ENCODE data around the gene SLC8B1.
A peak's percentile ranks its signal among the peaks of the same experiment; 100 is the strongest.

The SLC8B1 gene

DNA sequence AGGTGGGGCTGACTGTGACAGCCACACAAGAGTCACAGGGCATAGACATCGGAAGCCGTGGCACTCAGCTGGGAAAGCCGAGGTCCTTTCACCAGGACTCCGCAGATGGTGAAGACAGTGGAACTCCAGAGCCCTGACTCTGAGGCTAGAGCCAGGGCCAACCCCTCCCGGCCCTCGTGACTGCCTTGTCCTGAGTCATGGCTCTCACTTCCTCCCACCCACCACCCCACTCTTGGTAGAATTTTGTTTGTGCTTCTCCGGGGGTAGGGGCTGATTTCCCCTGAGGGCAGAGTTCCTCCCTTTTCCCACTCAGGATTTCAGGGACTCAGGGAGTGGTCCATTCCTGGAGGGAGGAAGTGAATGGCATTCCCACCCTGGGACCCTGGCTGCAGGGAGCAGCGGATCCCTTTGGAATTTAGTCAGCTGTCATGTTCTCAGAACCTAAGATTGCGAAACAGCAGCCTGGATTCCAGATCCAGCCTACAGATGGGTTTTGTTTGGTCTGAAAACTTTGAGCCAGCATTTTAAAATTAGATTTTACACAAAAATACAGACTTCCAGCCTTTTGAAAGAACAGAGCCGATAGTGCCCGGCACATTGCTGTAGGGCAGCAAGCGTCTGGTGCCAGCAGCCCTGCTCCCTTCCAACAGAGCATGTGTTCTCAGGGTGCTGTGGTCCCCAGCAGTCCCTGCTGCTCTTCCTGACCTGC lies 62.9 kb downstream of the SLC8B1 start:
- TF ChIP-seq ZNF707 (tag by site-specific recombination; IDR thresholded peaks at IDR 0.05) (peak; percentile 38; the same call in 1 of the 2 replicates), EGR2 (tag by site-specific recombination; IDR thresholded peaks at IDR 0.05; ENCODE audit: low read depth) (peak; percentile 86), FEZF1 (tag by site-specific recombination; IDR thresholded peaks at IDR 0.05) (no peak), ZNF302 (tag by site-specific recombination; IDR thresholded peaks at IDR 0.05; ENCODE audit: low read depth) (no peak), ZFHX2 (tag by site-specific recombination; conservative IDR thresholded peaks at IDR 0.05) (peak; percentile 85)
- ChIA-PET POLR2A (no interaction called here), CTCF (no interaction called here)
- Histone ChIP-seq H3K27ac (ENCODE audit: extremely low read depth, low read depth, low read length) (no peak overlapping the region), H3K36me3 (ENCODE audit: control insufficient read depth in 2 of 2, insufficient read depth in 1 of 2, low read length in 2 of 2) (peaks cover 0 to 14% of the 10 kb centered on the region in 2 experiments; a peak in 1 of 3 replicates), H3K4me3 (ENCODE audit: low read depth, low read length) (no peak overlapping the region), H3K4me1 (ENCODE audit: control insufficient read depth, insufficient read depth, low read length) (no peaks in the 10 kb centered on the region), H3K9me3 (ENCODE audit: control insufficient read depth, insufficient read depth, low read depth, low read length) (no peaks in the 10 kb centered on the region)

DNA sequence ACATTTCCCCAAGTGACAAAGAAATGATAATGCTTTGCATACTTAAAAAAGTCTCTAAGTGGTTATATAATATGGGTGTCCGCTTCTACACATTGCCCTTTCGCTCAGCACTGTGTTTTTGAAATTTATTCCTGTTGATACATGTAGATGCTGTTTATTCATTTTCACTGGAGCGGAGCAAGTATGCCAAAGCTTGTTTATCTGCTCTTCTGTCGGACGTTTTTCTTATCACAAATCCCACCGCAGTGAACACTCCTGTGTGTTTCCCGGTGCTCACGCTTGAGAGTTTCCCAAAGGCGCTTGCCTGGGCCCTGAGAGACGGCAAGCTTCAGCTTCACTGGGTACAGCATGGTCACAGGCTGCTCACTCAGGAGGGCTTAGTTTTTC lies 63.5 kb downstream of the SLC8B1 start:
- H3K4me3 ChIP-seq (ENCODE audit: low read depth, low read length) = no peak overlapping the region
- POLR2A ChIA-PET = no interaction called here
- peaks cover 0 to 16% of the 10 kb centered on the region in 2 experiments; a peak in 1 of 3 replicates for H3K36me3 ChIP-seq (ENCODE audit: control insufficient read depth in 2 of 2, insufficient read depth in 1 of 2, low read length in 2 of 2)
- no peaks in the 10 kb centered on the region for H3K4me1 ChIP-seq (ENCODE audit: control insufficient read depth, insufficient read depth, low read length)
- H3K9me3 ChIP-seq (ENCODE audit: control insufficient read depth, insufficient read depth, low read depth, low read length) = no peaks in the 10 kb centered on the region
- TF ChIP-seq HOXD13 (CRISPR knock-in tag; IDR thresholded peaks at IDR 0.05; ENCODE audit: borderline replicate concordance) = no peak
- TF ChIP-seq SCRT1 (tag by site-specific recombination; IDR thresholded peaks at IDR 0.05; ENCODE audit: borderline replicate concordance) = no peak
- no peak for TF ChIP-seq ZNF221 (tag by site-specific recombination; IDR thresholded peaks at IDR 0.05; ENCODE audit: borderline replicate concordance)
- no peak for TF ChIP-seq ZBTB21 (tag by site-specific recombination; IDR thresholded peaks at IDR 0.05)
- no peak for TF ChIP-seq ZNF335 (tag by site-specific recombination; conservative IDR thresholded peaks at IDR 0.05)
- TF ChIP-seq, protein P1, sequence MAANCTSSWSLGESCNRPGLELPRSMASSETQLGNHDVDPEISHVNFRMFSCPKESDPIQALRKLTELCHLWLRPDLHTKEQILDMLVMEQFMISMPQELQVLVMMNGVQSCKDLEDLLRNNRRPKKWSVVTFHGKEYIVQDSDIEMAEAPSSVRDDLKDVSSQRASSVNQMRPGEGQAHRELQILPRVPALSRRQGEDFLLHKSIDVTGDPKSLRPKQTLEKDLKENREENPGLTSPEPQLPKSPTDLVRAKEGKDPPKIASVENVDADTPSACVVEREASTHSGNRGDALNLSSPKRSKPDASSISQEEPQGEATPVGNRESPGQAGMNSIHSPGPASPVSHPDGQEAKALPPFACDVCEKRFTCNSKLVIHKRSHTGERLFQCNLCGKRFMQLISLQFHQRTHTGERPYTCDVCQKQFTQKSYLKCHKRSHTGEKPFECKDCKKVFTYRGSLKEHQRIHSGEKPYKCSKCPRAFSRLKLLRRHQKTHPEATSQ (tag by site-specific recombination; IDR thresholded peaks at IDR 0.05) = no peak
- TF ChIP-seq ZNF548 (tag by site-specific recombination; IDR thresholded peaks at IDR 0.05) = no peak
- TF ChIP-seq ZNF324 (tag by site-specific recombination; IDR thresholded peaks at IDR 0.05) = no peak
- no peak for TF ChIP-seq ZNF341 (tag by site-specific recombination; IDR thresholded peaks at IDR 0.05; ENCODE audit: low read depth)
- TF ChIP-seq ZNF175 (tag by site-specific recombination; IDR thresholded peaks at IDR 0.05) = no peak
- no peak for TF ChIP-seq ZNF266 (tag by site-specific recombination; IDR thresholded peaks at IDR 0.05; ENCODE audit: low read depth)
- TF ChIP-seq, protein P2, sequence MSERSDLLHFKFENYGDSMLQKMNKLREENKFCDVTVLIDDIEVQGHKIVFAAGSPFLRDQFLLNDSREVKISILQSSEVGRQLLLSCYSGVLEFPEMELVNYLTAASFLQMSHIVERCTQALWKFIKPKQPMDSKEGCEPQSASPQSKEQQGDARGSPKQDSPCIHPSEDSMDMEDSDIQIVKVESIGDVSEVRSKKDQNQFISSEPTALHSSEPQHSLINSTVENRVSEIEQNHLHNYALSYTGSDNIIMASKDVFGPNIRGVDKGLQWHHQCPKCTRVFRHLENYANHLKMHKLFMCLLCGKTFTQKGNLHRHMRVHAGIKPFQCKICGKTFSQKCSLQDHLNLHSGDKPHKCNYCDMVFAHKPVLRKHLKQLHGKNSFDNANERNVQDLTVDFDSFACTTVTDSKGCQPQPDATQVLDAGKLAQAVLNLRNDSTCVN (tag by site-specific recombination; optimal IDR thresholded peaks at IDR 0.05) = no peak
- no peak for TF ChIP-seq ZNF302 (tag by site-specific recombination; IDR thresholded peaks at IDR 0.05; ENCODE audit: low read depth)
- no peak overlapping the region for H3K27ac ChIP-seq (ENCODE audit: extremely low read depth, low read depth, low read length)
- CTCF ChIA-PET = no interaction called here

DNA sequence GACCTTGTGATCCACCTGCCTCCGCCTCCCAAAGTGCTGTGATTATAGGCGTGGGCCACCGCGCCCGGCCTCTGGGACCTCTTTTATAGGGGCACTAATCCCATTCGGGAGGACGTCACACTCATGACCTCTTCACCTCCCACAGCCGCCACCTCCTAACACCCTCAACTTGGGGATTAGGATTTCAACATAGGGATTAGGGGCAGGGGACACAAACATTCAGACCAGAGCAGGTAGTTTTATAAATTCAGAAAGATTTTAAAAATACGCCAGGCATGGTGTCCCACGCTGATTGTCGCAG lies 64.2 kb downstream of the SLC8B1 start:
- H3K27ac ChIP-seq (ENCODE audit: extremely low read depth, low read depth, low read length) = no peak overlapping the region
- ChIA-PET POLR2A (no interaction called here), CTCF (interaction anchor here (0.7 kb wide), 1 partner anchor 41 kb away, joined by 3 read pairs; no protein-coding TSS in a partner anchor)
- H3K36me3 ChIP-seq (ENCODE audit: control insufficient read depth in 2 of 2, insufficient read depth in 1 of 2, low read length in 2 of 2) = peaks cover 0 to 16% of the 10 kb centered on the region in 2 experiments; a peak in 1 of 3 replicates
- no peaks in the 10 kb centered on the region for H3K4me1 ChIP-seq (ENCODE audit: control insufficient read depth, insufficient read depth, low read length)
- no peak overlapping the region for H3K4me3 ChIP-seq (ENCODE audit: low read depth, low read length)
- no peaks in the 10 kb centered on the region for H3K9me3 ChIP-seq (ENCODE audit: control insufficient read depth, insufficient read depth, low read depth, low read length)
- TF ChIP-seq ZNF19 (tag by site-specific recombination; IDR thresholded peaks at IDR 0.05; ENCODE audit: low read depth) (no peak), ZNF558 (tag by site-specific recombination; IDR thresholded peaks at IDR 0.05) (no peak), GLI2 (tag by site-specific recombination; IDR thresholded peaks at IDR 0.05; ENCODE audit: borderline replicate concordance, low read depth) (no peak), SCRT1 (tag by site-specific recombination; IDR thresholded peaks at IDR 0.05; ENCODE audit: borderline replicate concordance) (no peak), ZNF548 (tag by site-specific recombination; IDR thresholded peaks at IDR 0.05) (no peak)
- TF ChIP-seq, protein P3, sequence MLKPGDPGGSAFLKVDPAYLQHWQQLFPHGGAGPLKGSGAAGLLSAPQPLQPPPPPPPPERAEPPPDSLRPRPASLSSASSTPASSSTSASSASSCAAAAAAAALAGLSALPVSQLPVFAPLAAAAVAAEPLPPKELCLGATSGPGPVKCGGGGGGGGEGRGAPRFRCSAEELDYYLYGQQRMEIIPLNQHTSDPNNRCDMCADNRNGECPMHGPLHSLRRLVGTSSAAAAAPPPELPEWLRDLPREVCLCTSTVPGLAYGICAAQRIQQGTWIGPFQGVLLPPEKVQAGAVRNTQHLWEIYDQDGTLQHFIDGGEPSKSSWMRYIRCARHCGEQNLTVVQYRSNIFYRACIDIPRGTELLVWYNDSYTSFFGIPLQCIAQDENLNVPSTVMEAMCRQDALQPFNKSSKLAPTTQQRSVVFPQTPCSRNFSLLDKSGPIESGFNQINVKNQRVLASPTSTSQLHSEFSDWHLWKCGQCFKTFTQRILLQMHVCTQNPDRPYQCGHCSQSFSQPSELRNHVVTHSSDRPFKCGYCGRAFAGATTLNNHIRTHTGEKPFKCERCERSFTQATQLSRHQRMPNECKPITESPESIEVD (tag by site-specific recombination; IDR thresholded peaks at IDR 0.05) = no peak
- TF ChIP-seq, protein P4, sequence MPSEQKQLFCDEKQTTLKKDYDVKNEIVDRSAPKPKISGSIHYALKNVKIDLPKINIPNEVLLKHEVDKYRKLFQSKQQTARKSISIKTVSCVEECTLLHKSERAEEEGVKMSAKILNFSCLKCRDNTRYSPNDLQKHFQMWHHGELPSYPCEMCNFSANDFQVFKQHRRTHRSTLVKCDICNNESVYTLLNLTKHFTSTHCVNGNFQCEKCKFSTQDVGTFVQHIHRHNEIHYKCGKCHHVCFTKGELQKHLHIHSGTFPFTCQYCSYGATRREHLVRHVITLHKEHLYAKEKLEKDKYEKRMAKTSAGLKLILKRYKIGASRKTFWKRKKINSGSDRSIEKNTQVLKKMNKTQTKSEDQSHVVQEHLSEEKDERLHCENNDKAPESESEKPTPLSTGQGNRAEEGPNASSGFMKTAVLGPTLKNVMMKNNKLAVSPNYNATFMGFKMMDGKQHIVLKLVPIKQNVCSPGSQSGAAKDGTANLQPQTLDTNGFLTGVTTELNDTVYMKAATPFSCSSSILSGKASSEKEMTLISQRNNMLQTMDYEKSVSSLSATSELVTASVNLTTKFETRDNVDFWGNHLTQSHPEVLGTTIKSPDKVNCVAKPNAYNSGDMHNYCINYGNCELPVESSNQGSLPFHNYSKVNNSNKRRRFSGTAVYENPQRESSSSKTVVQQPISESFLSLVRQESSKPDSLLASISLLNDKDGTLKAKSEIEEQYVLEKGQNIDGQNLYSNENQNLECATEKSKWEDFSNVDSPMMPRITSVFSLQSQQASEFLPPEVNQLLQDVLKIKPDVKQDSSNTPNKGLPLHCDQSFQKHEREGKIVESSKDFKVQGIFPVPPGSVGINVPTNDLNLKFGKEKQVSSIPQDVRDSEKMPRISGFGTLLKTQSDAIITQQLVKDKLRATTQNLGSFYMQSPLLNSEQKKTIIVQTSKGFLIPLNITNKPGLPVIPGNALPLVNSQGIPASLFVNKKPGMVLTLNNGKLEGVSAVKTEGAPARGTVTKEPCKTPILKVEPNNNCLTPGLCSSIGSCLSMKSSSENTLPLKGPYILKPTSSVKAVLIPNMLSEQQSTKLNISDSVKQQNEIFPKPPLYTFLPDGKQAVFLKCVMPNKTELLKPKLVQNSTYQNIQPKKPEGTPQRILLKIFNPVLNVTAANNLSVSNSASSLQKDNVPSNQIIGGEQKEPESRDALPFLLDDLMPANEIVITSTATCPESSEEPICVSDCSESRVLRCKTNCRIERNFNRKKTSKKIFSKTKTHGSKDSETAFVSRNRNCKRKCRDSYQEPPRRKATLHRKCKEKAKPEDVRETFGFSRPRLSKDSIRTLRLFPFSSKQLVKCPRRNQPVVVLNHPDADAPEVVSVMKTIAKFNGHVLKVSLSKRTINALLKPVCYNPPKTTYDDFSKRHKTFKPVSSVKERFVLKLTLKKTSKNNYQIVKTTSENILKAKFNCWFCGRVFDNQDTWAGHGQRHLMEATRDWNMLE (tag by site-specific recombination; conservative IDR thresholded peaks at IDR 0.05; ENCODE audit: low read depth) = no peak

Measured in HEK293 (cell line).